Measurements from ENCODE around the gene FH. TPM values are rescaled to one million over a fixed set of nuclear protein-coding genes. Genes with fewer than 3 reads are reported as not detected.

The FH gene
- total RNA-seq, 1 donor from 2014 or later = 224 TPM

DNA sequence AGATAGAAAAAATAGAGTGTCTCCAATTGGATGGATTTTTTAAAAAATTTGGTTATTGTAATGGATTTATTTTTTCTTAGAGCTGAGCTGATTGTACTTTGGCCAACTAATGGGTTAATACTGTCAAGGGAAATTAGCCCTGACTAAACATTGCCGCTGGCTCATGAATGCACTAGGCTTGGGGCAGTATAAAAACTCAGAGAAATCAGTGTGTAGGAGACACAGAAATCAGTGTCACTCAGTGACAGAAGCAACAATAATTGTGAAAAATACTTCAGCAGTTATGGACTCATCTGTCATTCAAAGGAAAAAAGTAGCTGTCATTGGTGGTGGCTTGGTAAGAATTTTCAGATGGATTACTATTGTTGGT, 12.6 kb upstream of the FH start, which contains the start of gene KMO:
TSS of gene KMO (plus strand) at position 217 of the 370 bp plus-strand sequence. CDS start at position 284, 67 bp downstream.
- intact Hi-C loops (cut with micrococcal nuclease) = loop anchor here (10.0 kb wide), 1 partner anchor 93 kb away; no protein-coding TSS in a partner anchor
- DNase-seq = no peak
- H3K36me3 ChIP-seq = no peaks in the 10 kb centered on the region
- no peaks in the 10 kb centered on the region for H3K4me1 ChIP-seq
- no peaks in the 10 kb centered on the region for H3K9me3 ChIP-seq (replicated peaks)
- H3K27ac ChIP-seq (replicated peaks) = peak within 1 kb of the TSS; percentile 31
- TF ChIP-seq, protein P1, sequence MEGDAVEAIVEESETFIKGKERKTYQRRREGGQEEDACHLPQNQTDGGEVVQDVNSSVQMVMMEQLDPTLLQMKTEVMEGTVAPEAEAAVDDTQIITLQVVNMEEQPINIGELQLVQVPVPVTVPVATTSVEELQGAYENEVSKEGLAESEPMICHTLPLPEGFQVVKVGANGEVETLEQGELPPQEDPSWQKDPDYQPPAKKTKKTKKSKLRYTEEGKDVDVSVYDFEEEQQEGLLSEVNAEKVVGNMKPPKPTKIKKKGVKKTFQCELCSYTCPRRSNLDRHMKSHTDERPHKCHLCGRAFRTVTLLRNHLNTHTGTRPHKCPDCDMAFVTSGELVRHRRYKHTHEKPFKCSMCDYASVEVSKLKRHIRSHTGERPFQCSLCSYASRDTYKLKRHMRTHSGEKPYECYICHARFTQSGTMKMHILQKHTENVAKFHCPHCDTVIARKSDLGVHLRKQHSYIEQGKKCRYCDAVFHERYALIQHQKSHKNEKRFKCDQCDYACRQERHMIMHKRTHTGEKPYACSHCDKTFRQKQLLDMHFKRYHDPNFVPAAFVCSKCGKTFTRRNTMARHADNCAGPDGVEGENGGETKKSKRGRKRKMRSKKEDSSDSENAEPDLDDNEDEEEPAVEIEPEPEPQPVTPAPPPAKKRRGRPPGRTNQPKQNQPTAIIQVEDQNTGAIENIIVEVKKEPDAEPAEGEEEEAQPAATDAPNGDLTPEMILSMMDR (IDR thresholded peaks at IDR 0.05; ENCODE audit: borderline replicate concordance) = no peak
- H3K27me3 ChIP-seq (ENCODE audit: low read depth) = peaks cover 27% of the 10 kb centered on the region
- H3K4me3 ChIP-seq = peak within 1 kb of the TSS; percentile 62

DNA sequence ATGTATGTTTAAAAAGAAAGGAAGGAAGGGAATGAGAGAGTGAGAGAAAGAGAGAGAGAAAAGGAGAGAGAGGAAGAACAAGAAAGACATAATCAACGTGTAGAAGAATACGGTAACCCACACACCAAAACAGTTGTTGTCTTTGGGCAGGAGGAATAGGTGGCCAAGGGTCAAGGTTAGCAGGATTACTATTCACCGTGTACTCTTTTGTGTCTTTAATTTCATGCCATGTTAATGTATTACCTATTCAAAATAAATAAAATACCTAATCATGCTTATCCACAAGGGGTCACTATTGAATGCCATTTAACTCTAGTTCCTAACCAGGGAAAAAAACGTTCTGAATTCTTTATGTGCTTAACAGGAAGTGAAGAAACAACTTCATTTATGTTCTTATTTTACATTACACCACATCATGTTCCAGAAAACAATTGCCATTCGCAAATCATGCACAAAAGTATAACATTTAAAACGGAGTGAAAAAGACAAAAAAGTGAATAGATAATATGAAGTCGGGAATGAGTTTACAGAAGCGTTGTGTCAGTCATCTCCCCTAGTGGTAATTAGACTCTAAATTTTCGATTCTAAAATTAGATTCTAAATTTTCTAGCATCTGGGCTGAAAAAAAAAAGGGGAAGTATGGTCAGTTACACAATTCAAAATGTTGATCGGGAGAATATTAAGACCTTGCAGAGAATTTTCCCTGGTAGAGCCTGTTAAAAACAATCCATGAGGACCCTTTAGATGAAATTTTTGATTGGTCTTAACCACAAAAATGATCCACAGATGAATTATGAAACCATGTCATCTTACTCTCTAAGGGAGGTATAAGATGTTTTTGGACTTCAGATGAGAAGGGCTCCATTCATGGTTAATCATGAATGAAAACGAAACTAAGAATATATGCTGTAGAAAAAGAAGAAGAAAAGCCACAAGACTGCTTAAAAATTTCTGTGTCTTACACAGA, 11.9 kb upstream of the FH start:
- Histone ChIP-seq H3K27ac (replicated peaks) (peak overlapping the region; percentile 31), H3K4me1 (no peaks in the 10 kb centered on the region), H3K27me3 (ENCODE audit: low read depth) (peaks cover 34% of the 10 kb centered on the region), H3K4me3 (peak overlapping the region; percentile 62), H3K36me3 (no peaks in the 10 kb centered on the region), H3K9me3 (replicated peaks) (no peaks in the 10 kb centered on the region)
- DNase-seq = no peak
- intact Hi-C loops (cut with micrococcal nuclease) = loop anchor here (10.0 kb wide), 1 partner anchor 93 kb away; no protein-coding TSS in a partner anchor
- TF ChIP-seq, protein P1 (IDR thresholded peaks at IDR 0.05; ENCODE audit: borderline replicate concordance) = peak; percentile 62

DNA sequence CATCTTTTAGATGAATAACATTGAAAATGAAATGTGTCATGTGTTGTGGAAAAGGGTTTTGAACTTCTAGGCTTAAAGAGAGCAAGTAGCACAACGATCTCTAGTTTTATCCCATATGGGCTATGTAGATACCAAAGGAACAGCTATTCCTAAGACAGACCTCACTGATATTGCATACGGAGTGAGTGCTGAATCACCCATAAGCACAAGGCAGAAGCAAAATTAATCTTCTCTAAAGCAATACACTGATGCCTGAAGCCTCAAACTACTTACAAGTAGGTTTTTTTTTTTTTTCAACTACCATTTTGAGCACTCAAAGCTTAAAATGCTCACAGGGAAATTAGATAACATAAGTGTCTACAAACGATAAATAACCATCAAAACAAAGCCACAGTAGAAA, 7.6 kb upstream of the FH start:
- Histone ChIP-seq H3K4me1 (no peaks in the 10 kb centered on the region), H3K27ac (replicated peaks) (no peak overlapping the region), H3K27me3 (ENCODE audit: low read depth) (peaks cover 47% of the 10 kb centered on the region), H3K9me3 (replicated peaks) (no peaks in the 10 kb centered on the region), H3K4me3 (no peak overlapping the region), H3K36me3 (no peaks in the 10 kb centered on the region)
- TF ChIP-seq, protein P1 (IDR thresholded peaks at IDR 0.05; ENCODE audit: borderline replicate concordance) = no peak
- DNase-seq = no peak
- intact Hi-C loops (cut with micrococcal nuclease) = no loop called here

DNA sequence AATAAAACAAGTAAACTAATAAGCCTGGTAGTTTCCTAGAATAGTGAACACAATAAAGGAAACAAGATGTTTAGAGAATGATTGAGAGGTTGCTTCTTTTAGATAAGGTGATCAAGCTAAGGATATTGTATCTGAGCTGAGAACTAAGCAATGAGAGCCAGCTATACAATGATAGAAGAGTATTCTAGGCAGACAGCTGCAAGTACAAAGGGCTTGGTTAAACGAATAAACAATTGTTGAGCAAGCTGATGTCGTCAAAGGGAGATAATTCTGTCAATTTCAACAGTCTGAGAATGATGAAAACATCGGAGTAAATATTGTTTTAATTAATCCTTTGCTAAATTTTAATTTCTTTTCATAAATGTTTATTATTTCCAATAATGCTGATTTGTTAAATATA, 5.5 kb upstream of the FH start:
- Histone ChIP-seq H3K36me3 (no peaks in the 10 kb centered on the region), H3K4me1 (no peaks in the 10 kb centered on the region), H3K27me3 (ENCODE audit: low read depth) (peaks cover 53% of the 10 kb centered on the region), H3K9me3 (replicated peaks) (no peaks in the 10 kb centered on the region), H3K4me3 (no peak overlapping the region), H3K27ac (replicated peaks) (no peak overlapping the region)
- TF ChIP-seq, protein P1 (IDR thresholded peaks at IDR 0.05; ENCODE audit: borderline replicate concordance) = no peak
- no peak for DNase-seq
- intact Hi-C loops (cut with micrococcal nuclease) = no loop called here

DNA sequence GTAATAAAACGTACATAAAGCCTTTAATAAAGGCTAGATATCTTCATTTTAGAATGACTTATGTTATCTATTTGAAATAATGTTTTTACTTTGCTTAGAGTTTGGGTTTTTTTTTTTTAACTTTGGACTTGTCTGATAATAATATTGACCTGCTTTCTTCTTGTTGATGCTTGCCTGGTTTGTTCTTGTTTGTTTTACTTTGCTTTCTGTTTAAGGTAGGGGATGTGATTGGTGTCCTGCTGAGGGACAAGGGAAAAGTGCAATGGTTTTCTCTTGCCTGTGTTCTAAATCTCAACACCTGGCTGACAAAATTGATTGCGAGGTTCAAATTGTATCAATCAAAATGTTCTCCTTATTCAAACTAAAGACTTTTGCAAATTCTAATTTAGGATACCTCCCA, 2.2 kb upstream of the FH start:
- no peak overlapping the region for H3K27ac ChIP-seq (replicated peaks)
- H3K4me1 ChIP-seq = peaks cover 28% of the 10 kb centered on the region
- H3K36me3 ChIP-seq = peaks cover 4% of the 10 kb centered on the region
- intact Hi-C loops (cut with micrococcal nuclease) = no loop called here
- no peak overlapping the region for H3K4me3 ChIP-seq
- H3K9me3 ChIP-seq (replicated peaks) = no peaks in the 10 kb centered on the region
- peaks cover 48% of the 10 kb centered on the region for H3K27me3 ChIP-seq (ENCODE audit: low read depth)
- TF ChIP-seq, protein P1 (IDR thresholded peaks at IDR 0.05; ENCODE audit: borderline replicate concordance) = no peak
- DNase-seq = no peak
